Measurements from ENCODE around the gene PTPN6.

The PTPN6 gene

GRCh38 chr12:6987956-6988553 is 36.9 kb downstream of the PTPN6 start:
- CTCF ChIA-PET: no interaction called here
- POLR2A ChIA-PET: no interaction called here

GRCh38 chr12:6996040-6996441 is 44.9 kb downstream of the PTPN6 start:
- ChIA-PET POLR2A (interaction anchor here (0.7 kb wide), 1 partner anchor 52 kb away, joined by 3 read pairs; the partner anchor contains the start of genes C12orf57 and RNU7-1), CTCF (no interaction called here)
- TF ChIP-seq SP1 (IDR thresholded peaks at IDR 0.05) (no peak), FOXK2 (IDR thresholded peaks at IDR 0.05) (no peak), ZNF384 (IDR thresholded peaks at IDR 0.05) (no peak), ELF4 (IDR thresholded peaks at IDR 0.05) (no peak), CTBP1 (IDR thresholded peaks at IDR 0.05; ENCODE audit: borderline replicate concordance) (no peak), NFRKB (IDR thresholded peaks at IDR 0.05) (no peak), SUZ12 (IDR thresholded peaks at IDR 0.05) (no peak), FOXA1 (IDR thresholded peaks at IDR 0.05) (no peak), LEF1 (IDR thresholded peaks at IDR 0.05; ENCODE audit: borderline replicate concordance) (no peak), L3MBTL2 (conservative IDR thresholded peaks at IDR 0.05) (no peak), ARNT (IDR thresholded peaks at IDR 0.05) (no peak), TARDBP (IDR thresholded peaks at IDR 0.05) (no peak), PKNOX1 (IDR thresholded peaks at IDR 0.05) (no peak), HDGF (IDR thresholded peaks at IDR 0.05; ENCODE audit: borderline replicate concordance) (no peak), BHLHE40 (IDR thresholded peaks at IDR 0.05; ENCODE audit: borderline replicate concordance) (no peak), FOXM1 (IDR thresholded peaks at IDR 0.05; ENCODE audit: borderline replicate concordance) (no peak)
- no peak for DNase-seq (ENCODE audit: extremely low spot score)

More at GRCh38 chr12:6987956-6988553, 36.9 kb downstream of the PTPN6 start:
- no peak for DNase-seq (ENCODE audit: extremely low spot score)
- no peak for TF ChIP-seq SUZ12 (IDR thresholded peaks at IDR 0.05)
- TF ChIP-seq ELF4 (IDR thresholded peaks at IDR 0.05): no peak
- TF ChIP-seq FOXA1 (IDR thresholded peaks at IDR 0.05): no peak
- no peak for TF ChIP-seq PKNOX1 (IDR thresholded peaks at IDR 0.05)
- TF ChIP-seq L3MBTL2 (conservative IDR thresholded peaks at IDR 0.05): no peak
- no peak for TF ChIP-seq HDGF (IDR thresholded peaks at IDR 0.05; ENCODE audit: borderline replicate concordance)
- TF ChIP-seq ZNF384 (IDR thresholded peaks at IDR 0.05): no peak
- no peak for TF ChIP-seq FOXK2 (IDR thresholded peaks at IDR 0.05)

- ChIA-PET CTCF (interaction anchor here (0.6 to 1.4 kb wide), 2 partner anchors 44 to 131 kb away, joined by 3 read pairs; partner anchors contain the start of gene CLSTN3), POLR2A (interaction anchor here (1.0 to 1.6 kb wide), 3 partner anchors 19 to 275 kb away, joined by 3 to 4 read pairs (median 3); partner anchors contain the start of genes C12orf57, COPS7A and LPCAT3)
- no peak for DNase-seq (ENCODE audit: extremely low spot score)
- TF ChIP-seq SUZ12 (IDR thresholded peaks at IDR 0.05): no peak
- TF ChIP-seq CTBP1 (IDR thresholded peaks at IDR 0.05; ENCODE audit: borderline replicate concordance): no peak
- TF ChIP-seq LEF1 (IDR thresholded peaks at IDR 0.05; ENCODE audit: borderline replicate concordance): no peak
- TF ChIP-seq L3MBTL2 (conservative IDR thresholded peaks at IDR 0.05): no peak
- TF ChIP-seq SP1 (IDR thresholded peaks at IDR 0.05): no peak
- no peak for TF ChIP-seq FOXA1 (IDR thresholded peaks at IDR 0.05)
Measured at GRCh38 chr12:6998715-6999451, 47.7 kb downstream of the PTPN6 start.

GRCh38 chr12:7001921-7002591 is 50.9 kb downstream of the PTPN6 start:
- ChIA-PET POLR2A (no interaction called here), CTCF (no interaction called here)
- DNase-seq (ENCODE audit: extremely low spot score): no peak
- TF ChIP-seq L3MBTL2 (conservative IDR thresholded peaks at IDR 0.05): no peak
- TF ChIP-seq ARNT (IDR thresholded peaks at IDR 0.05): no peak
- no peak for TF ChIP-seq PKNOX1 (IDR thresholded peaks at IDR 0.05)
- no peak for TF ChIP-seq LEF1 (IDR thresholded peaks at IDR 0.05; ENCODE audit: borderline replicate concordance)
- TF ChIP-seq HDGF (IDR thresholded peaks at IDR 0.05; ENCODE audit: borderline replicate concordance): no peak
- TF ChIP-seq SP1 (IDR thresholded peaks at IDR 0.05): no peak

GRCh38 chr12:7004287-7004803 is 53.2 kb downstream of the PTPN6 start:
- ChIA-PET POLR2A (no interaction called here), CTCF (interaction anchor here (0.6 kb wide), 2 partner anchors 31 to 57 kb away, joined by 3 to 4 read pairs; no protein-coding TSS in a partner anchor)
- DNase-seq (ENCODE audit: extremely low spot score): no peak
- TF ChIP-seq LEF1 (IDR thresholded peaks at IDR 0.05; ENCODE audit: borderline replicate concordance): no peak

- TF ChIP-seq FOXA1 (IDR thresholded peaks at IDR 0.05) (no peak), ELF4 (IDR thresholded peaks at IDR 0.05) (no peak), HDGF (IDR thresholded peaks at IDR 0.05; ENCODE audit: borderline replicate concordance) (no peak)
- CTCF ChIA-PET: interaction anchor here (1.0 kb wide), 1 partner anchor 24 kb away, joined by 3 read pairs; no protein-coding TSS in a partner anchor
- no peak for DNase-seq (ENCODE audit: extremely low spot score)
- POLR2A ChIA-PET: no interaction called here
Measured at GRCh38 chr12:7004840-7005239, 53.7 kb downstream of the PTPN6 start.

Measured in HEK293T (cell line).